HG03378 (cell line): ENCODE results near the gene MPRIP.

Experiments used
- ATAC-seq: cut with Tn5 transposase; IDR thresholded peaks from one replicate; pipeline ENCODE4 v1.9.1; 2021; ENCODE audit warnings: mild to moderate bottlenecking, moderate library complexity; ENCODE audit not compliant: unreplicated experiment

Gene MPRIP

GRCh38 chr17:17106756-17107155, 64.5 kb downstream of the MPRIP start:
- ATAC-seq = no peak

DNA sequence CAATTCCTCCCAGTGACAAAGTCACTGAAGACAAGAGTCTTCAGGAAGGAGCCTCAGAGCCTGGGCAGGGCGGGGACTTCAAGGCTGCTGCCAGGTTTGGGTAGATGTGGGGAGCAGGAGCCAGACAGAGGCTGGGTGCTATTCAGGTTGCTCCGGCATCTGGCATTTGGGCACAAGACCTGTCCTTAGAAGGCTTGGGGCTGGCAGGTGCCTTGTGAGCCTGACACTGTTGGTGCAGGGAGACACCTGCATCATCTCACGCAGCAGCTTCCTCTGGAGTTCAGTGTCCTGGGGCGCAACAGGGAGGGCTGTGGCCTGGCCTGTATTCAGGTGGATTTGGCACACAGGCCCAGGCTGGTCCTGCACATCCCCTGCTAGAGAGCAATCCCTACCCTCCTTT, 65.0 kb downstream of the MPRIP start:
- ATAC-seq = no peak

DNA sequence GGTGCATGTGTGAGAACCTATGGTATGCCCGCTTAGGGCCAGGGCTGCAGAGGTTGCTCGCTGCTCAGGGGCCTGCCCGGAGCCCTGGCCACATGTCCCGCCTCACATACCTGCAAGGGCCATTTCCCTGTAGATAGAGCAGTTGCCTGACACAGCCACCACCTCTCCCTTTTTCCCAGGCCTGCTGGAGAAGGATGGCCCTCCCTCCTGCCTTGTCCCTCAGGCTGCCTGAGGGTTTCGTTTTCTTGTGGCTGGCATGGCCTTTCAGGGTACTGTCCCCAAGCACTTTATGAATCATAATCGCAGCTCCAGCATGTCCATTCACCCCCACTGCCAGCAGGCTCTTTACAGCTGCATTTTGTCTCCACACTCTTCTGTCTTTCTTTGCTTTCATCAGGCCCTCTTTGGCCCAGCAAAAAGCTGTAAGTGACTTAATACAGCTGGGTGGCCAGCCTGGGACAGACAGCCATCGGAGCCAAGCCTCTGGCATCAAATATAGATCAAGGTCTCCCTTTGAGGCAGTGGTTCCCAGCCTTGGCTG, 65.7 kb downstream of the MPRIP start:
- ATAC-seq = no peak

- no peak for ATAC-seq
Measured at GRCh38 chr17:17108451-17109049, 66.3 kb downstream of the MPRIP start.

DNA sequence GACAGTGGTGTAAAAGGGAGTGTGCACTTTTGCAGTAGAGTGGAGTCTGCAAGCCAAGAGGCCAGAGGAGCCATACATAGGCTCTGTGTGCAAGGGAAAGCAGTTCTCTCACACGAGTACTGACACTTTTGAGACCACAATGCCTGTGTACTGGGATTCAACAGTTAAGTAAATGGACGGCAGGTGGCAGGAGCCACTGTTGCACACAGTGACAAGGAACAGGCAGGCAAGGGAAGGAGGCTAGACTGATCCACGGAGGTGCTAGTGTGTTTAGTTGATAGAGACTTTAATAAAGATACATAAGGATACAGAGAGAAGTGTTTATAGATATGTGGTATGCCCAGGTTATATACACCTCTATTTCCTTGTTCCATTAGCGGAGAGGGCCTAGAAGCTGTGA, 67.0 kb downstream of the MPRIP start:
- ATAC-seq = no peak

GRCh38 chr17:17109907-17110306, 67.7 kb downstream of the MPRIP start:
- ATAC-seq = no peak

DNA sequence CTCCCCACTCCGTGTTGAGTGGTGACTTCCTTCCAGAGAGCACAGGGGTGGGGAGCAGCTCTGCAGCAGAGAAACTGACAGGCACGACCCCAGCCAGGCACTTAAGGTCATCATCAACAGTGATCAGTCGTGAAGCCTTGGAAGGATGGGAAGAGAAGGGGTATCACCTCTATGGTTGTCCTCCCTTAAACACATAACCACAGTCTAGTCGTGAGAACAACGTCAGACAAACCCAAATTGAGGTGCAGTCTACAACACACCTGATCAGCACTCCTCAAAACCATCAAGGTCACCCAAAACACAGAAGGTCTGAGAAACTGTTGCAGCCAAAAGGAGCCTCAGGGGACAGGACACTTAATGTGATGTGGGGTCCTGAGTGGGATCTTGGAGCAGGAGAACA, 68.3 kb downstream of the MPRIP start:
- ATAC-seq = no peak

DNA sequence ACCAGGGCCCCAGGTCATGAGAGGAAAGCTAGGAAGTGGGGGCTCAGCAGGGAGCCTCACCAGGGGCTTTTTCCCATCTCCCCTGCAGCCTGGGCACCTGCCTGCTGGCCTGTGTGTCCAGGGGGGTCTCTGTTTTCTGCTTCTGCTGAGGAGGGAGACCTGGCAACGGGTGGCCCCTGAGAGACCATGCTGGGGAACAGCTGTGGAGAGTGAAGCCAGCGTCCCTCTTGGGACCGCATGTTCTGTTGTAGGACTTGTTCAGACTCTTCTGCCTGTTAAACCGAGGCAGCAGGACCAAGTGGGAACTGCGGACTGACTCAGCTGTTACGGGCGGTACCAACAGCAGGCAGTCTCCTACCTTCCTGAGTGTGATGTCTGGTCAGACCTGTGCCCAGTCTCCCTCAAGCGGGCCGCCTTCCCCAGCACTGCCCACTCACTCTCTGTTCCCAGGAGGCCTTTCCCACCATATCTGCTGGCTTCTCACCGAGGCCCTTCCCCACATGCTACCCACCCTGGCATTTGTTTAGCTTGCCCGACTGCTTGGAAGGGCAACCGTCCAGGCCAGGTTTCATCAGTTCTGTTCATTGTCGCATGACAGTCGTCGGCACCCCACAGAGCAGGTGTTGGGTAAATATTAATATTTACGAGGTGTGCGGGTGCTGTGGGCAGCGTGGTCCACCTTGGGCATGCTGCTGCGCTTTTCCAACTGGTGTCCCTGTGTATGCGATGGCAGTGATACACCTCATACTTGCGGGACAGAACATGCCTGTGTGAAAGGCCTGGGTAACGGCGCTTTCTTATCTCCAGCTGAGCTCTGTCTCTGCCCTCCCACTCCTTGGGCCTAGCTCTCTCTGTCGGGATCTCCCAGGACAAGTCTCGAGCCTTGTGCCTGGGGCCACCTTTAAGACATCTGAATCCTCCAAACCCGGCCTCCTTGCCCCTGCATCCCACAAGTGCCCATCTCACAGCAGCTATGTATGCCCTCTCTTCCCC, 69.4 kb downstream of the MPRIP start:
- no peak for ATAC-seq

- ATAC-seq = no peak
Measured at GRCh38 chr17:17112628-17113200, 70.5 kb downstream of the MPRIP start.

GRCh38 chr17:17114592-17115225, 72.5 kb downstream of the MPRIP start:
- ATAC-seq = no peak

DNA sequence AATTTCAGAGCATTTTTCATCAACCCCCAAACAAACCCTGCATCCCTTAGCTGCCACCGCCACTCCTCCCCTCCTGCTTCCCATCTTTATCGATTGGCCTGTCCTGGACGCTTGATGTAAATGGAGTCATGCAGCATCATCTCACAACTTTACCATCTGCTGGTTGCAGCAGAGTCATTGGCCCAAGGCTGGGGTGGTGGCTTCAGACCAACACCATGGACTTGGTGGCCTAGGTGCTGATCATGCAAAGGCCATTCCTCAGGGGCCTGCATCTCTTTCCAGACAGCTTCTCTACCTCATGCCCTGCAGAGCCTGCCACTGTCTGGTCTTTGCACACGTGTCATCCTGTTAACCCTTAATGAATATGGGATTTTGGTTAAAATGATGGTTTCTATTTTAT, 73.4 kb downstream of the MPRIP start:
- no peak for ATAC-seq

GRCh38 chr17:17116406-17116805, 74.1 kb downstream of the MPRIP start:
- ATAC-seq = no peak

DNA sequence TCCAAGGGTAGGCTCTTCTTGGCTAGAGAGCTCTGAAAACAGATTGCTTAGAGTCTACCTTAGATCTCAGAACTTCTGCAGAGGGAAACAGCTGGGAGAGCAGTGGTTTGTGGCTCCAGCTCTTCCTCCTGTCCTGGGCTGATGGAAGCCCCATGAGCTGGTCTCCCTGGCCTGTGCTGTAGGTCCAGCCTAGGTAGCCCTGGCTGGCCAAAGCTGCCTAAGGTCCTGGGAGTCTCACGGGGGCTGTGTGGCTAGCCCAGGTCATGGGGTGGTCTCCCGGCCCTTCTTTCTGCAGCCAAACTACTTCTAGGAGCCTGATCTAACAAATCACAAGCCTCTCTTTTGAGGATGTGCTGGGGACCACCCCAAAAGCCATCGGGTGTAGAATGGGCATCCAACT, 75.7 kb downstream of the MPRIP start:
- ATAC-seq = no peak

- no peak for ATAC-seq
Measured at GRCh38 chr17:17118399-17118798, 76.1 kb downstream of the MPRIP start.

- ATAC-seq = no peak
Measured at GRCh38 chr17:17119106-17119505, 76.8 kb downstream of the MPRIP start.

GRCh38 chr17:17119533-17119932, 77.3 kb downstream of the MPRIP start:
- peak; percentile 44 for ATAC-seq

DNA sequence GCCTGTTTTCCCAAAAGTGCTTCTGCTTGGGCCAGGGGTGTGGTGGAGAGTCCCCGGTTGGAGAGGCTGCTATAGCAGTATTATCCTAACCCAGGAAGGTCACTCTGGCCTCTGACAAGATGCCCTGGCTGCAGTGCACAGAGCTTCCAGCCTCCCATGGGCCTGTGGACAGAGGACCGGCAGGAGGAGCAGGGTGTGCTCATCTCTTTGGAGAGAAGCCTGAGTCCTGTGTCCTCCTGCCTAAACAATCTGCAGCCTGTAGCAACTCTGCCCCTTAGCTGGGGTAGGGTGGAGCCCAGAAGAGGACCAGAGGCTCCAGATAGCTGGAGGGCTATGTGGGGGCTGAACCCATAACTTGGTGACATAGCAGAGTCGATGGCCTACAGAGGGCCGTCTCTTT, 78.0 kb downstream of the MPRIP start:
- ATAC-seq = no peak

DNA sequence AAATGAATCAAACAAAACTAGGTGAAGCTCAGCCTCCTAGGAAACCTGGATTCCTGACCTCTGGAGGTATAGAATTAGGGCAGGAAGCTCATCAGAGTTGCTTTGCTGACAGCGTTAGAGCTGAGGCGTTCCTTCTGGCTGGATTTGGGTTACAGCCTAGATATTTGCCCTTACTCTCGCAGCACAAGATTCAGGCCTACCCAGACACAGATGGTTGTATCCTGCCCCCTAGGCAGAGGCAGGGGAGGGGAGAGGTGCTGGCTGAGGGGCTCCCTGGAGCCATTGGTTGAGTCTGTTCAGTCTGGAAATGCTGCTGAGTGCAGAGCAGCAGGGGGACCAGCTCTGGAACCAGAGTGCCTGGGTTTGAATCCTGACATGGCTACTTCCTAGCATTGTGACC, 78.4 kb downstream of the MPRIP start:
- no peak for ATAC-seq

GRCh38 chr17:17121162-17121561, 78.9 kb downstream of the MPRIP start:
- no peak for ATAC-seq

- no peak for ATAC-seq
Measured at GRCh38 chr17:17122781-17123483, 80.7 kb downstream of the MPRIP start.

DNA sequence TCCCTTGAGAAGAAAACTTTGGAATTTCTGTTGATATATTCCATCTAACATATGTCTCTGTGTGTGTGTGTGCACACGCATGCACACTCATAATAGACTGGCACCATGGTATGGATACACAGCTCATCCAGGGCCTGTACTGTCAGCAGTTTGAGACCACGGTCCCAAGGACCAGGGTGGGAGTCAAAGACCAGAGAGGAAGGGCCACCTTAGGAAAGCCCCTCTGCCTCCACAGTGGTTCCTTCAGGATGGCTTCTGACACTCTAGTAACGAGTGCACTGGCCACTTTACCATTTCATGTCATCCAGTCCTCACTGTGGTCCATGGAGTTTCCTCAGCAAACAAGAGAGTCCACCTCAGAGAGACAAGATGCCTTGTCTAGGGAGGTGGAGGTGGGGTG, 82.1 kb downstream of the MPRIP start:
- ATAC-seq = no peak
